ENCODE results near the gene STAG1.
"Not testable (repeated sequence)": the region's sequence is repeated elsewhere in the genome, so short reads cannot be mapped to it uniquely, and the experiment has no call there.

Gene STAG1

GRCh38 chr3:136725468-136725867 is 26.7 kb downstream of the STAG1 start:
- H3K27ac ChIP-seq: no peak overlapping the region
- intact Hi-C loops (cut with DNase I; ENCODE audit: low total_unique reads): no loop called here
- no peak overlapping the region for H3K4me3 ChIP-seq
- H3K27me3 ChIP-seq: no peaks in the 10 kb centered on the region
- TF ChIP-seq, protein P1, sequence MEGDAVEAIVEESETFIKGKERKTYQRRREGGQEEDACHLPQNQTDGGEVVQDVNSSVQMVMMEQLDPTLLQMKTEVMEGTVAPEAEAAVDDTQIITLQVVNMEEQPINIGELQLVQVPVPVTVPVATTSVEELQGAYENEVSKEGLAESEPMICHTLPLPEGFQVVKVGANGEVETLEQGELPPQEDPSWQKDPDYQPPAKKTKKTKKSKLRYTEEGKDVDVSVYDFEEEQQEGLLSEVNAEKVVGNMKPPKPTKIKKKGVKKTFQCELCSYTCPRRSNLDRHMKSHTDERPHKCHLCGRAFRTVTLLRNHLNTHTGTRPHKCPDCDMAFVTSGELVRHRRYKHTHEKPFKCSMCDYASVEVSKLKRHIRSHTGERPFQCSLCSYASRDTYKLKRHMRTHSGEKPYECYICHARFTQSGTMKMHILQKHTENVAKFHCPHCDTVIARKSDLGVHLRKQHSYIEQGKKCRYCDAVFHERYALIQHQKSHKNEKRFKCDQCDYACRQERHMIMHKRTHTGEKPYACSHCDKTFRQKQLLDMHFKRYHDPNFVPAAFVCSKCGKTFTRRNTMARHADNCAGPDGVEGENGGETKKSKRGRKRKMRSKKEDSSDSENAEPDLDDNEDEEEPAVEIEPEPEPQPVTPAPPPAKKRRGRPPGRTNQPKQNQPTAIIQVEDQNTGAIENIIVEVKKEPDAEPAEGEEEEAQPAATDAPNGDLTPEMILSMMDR (IDR thresholded peaks at IDR 0.05): no peak
- no peaks in the 10 kb centered on the region for H3K9me3 ChIP-seq
- no peak for DNase-seq
- H3K4me1 ChIP-seq: peaks cover 0 to 56% (median 30%) of the 10 kb centered on the region in 4 donors
- no peaks in the 10 kb centered on the region for H3K36me3 ChIP-seq

DNA sequence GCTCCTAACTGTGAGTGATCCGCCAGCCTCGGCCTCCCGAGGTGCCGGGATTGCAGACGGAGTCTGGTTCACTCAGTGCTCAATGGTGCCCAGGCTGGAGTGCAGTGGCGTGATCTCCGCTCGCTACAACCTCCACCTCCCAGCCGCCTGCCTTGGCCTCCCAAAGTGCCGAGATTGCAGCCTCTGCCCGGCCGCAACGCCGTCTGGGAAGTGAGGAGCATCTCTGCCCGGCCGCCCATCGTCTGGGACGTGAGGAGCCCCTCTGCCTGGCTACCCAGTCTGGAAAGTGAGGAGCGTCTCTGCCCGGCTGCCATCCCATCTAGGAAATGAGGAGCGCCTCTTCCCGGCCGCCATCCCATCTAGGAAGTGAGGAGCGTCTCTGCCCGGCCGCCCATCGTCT is 29.3 kb downstream of the STAG1 start:
- peaks cover 0 to 41% (median 22%) of the 10 kb centered on the region in 4 donors for H3K4me1 ChIP-seq
- H3K36me3 ChIP-seq; H3K9me3 ChIP-seq; intact Hi-C loops (cut with DNase I; ENCODE audit: low total_unique reads); H3K4me3 ChIP-seq; H3K27me3 ChIP-seq; DNase-seq; H3K27ac ChIP-seq: not testable (repeated sequence)

DNA sequence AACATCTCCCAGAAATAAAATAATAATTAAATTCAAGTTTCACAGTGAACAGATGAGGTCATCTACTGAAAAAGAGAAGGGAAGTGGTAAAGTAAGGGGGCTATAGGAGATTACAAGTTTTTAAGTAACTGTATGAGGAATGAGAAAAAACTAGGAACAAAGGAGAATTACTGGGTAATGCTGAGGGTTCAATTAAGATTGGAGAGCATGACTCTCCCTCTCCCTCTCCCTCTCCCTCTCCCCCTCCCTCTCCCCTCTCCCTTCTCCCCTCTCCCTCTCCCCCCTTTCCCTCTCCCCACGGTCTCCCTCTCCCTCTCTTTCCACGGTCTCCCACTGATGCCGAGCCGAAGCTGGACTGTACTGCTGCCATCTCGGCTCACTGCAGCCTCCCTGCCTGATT is 29.8 kb downstream of the STAG1 start:
- peaks cover 0 to 35% (median 20%) of the 10 kb centered on the region in 4 donors for H3K4me1 ChIP-seq
- H3K9me3 ChIP-seq; intact Hi-C loops (cut with DNase I; ENCODE audit: low total_unique reads): not testable (repeated sequence)

GRCh38 chr3:136720091-136720490 is 32.1 kb downstream of the STAG1 start:
- H3K27ac ChIP-seq: no peak overlapping the region
- peaks cover 0 to 14% (median 3%) of the 10 kb centered on the region in 4 donors for H3K4me1 ChIP-seq
- H3K4me3 ChIP-seq: no peak overlapping the region
- TF ChIP-seq, protein P1 (IDR thresholded peaks at IDR 0.05): no peak
- H3K27me3 ChIP-seq: no peaks in the 10 kb centered on the region
- intact Hi-C loops (cut with DNase I; ENCODE audit: low total_unique reads): no loop called here
- H3K36me3 ChIP-seq: no peaks in the 10 kb centered on the region
- DNase-seq: no peak
- no peaks in the 10 kb centered on the region for H3K9me3 ChIP-seq

More for the DNA sequence above, 29.8 kb downstream of the STAG1 start:
- H3K27ac ChIP-seq, H3K27me3 ChIP-seq, H3K4me3 ChIP-seq, H3K36me3 ChIP-seq, DNase-seq: not testable (repeated sequence)

- Histone ChIP-seq H3K4me1 (peaks cover 0 to 11% (median 3%) of the 10 kb centered on the region in 4 donors), H3K27ac (no peak overlapping the region), H3K4me3 (no peak overlapping the region), H3K9me3 (no peaks in the 10 kb centered on the region), H3K27me3 (no peaks in the 10 kb centered on the region), H3K36me3 (no peaks in the 10 kb centered on the region)
- intact Hi-C loops (cut with DNase I; ENCODE audit: low total_unique reads): no loop called here
- TF ChIP-seq, protein P1 (IDR thresholded peaks at IDR 0.05): no peak
- no peak for DNase-seq
These were observed 35.5 kb downstream of the STAG1 start for GRCh38 chr3:136716629-136717028.

DNA sequence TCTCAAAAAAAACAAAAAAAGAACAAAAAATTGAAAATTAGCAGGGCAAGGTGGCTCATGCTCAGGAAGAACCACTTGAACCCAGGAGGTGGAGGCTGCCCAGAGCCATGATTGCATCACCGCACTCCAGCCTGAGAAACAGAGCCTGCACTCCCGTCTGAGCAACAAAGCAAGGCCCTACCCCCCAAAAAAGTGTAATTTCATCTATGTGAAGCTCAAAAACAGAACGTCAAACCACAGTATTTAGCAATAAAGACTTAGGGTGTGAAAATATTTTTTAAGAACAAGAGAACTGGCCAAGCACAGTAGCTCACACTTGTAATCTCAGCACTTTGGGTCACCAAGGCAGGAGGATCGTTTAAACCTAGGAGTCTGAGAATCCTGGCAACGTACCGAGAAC is 38.2 kb downstream of the STAG1 start:
- H3K4me3 ChIP-seq: no peak overlapping the region
- H3K9me3 ChIP-seq: no peaks in the 10 kb centered on the region
- DNase-seq: no peak
- TF ChIP-seq, protein P1 (IDR thresholded peaks at IDR 0.05): no peak
- peaks cover 0 to 8% (median 0%) of the 10 kb centered on the region in 4 donors for H3K4me1 ChIP-seq
- no peak overlapping the region for H3K27ac ChIP-seq
- intact Hi-C loops (cut with DNase I; ENCODE audit: low total_unique reads): no loop called here
- H3K27me3 ChIP-seq: no peaks in the 10 kb centered on the region
- no peaks in the 10 kb centered on the region for H3K36me3 ChIP-seq

GRCh38 chr3:136712941-136713340 is 39.2 kb downstream of the STAG1 start:
- DNase-seq: no peak
- Histone ChIP-seq H3K4me1 (peaks cover 0 to 4% (median 2%) of the 10 kb centered on the region in 4 donors), H3K27me3 (no peaks in the 10 kb centered on the region), H3K27ac (no peak overlapping the region), H3K9me3 (no peaks in the 10 kb centered on the region), H3K36me3 (no peaks in the 10 kb centered on the region), H3K4me3 (no peak overlapping the region)
- intact Hi-C loops (cut with DNase I; ENCODE audit: low total_unique reads): no loop called here
- TF ChIP-seq, protein P1 (IDR thresholded peaks at IDR 0.05): no peak

- DNase-seq; H3K36me3 ChIP-seq; intact Hi-C loops (cut with DNase I; ENCODE audit: low total_unique reads); H3K4me3 ChIP-seq; H3K9me3 ChIP-seq; H3K4me1 ChIP-seq; H3K27ac ChIP-seq; H3K27me3 ChIP-seq: not testable (repeated sequence)
These were observed 40.3 kb downstream of the STAG1 start for GRCh38 chr3:136711888-136712287.

Measured in tibial artery (tissue), 4 donors.